Progenitor cell of endocrine pancreas (in vitro differentiated cells): Measurements from ENCODE around the gene RHBDL1. TPM values are rescaled to one million over a fixed set of nuclear protein-coding genes. Genes with fewer than 3 reads are reported as not detected.

Source experiments
- DNase-seq: peaks from one replicate; pipeline ENCODE4 v3.0.0; 2021; ENCODE audit warnings: low spot score; ENCODE audit not compliant: unreplicated experiment
- H3K27ac Mint-ChIP-seq: 2 replicates; pipeline ENCODE4 v1.8.0; 2021; ENCODE audit warnings: mild to moderate bottlenecking, moderate library complexity, mixed read lengths
- H3K27me3 Mint-ChIP-seq: 2 replicates; pipeline ENCODE4 v1.8.0; 2021; ENCODE audit warnings: mixed read lengths
- H3K36me3 Mint-ChIP-seq: 2 replicates; pipeline ENCODE4 v1.8.0; 2022; ENCODE audit warnings: mixed read lengths; ENCODE audit not compliant: insufficient read depth
- H3K4me1 Mint-ChIP-seq: 2 replicates; pipeline ENCODE4 v1.8.0; 2021; ENCODE audit warnings: low read depth, mixed read lengths
- H3K4me3 Mint-ChIP-seq: 2 replicates; pipeline ENCODE4 v1.8.0; 2021; ENCODE audit warnings: low read depth, mild to moderate bottlenecking, moderate library complexity, mixed read lengths
- H3K9me3 Mint-ChIP-seq: 2 replicates; pipeline ENCODE4 v1.8.0; 2021; ENCODE audit warnings: low read depth, mixed read lengths
- CTCF ChIP-seq: fragments of 200-600 bp; sonication (generic); IDR thresholded peaks from one replicate; pipeline ENCODE4 v1.5.0; 2021; ENCODE audit warnings: antibody characterized with exemption, mild to moderate bottlenecking; ENCODE audit not compliant: unreplicated experiment
- total RNA-seq: library from RNA; stranded (reverse); gene quantifications from 2 replicates; pipeline ENCODE4 v1.2.1, GENCODE V29; 2021

The RHBDL1 gene
- total RNA-seq, 1 donor from 2014 or later: 5.2 TPM

- no peak overlapping the region for H3K27ac Mint-ChIP-seq
- peaks cover under 1% of the 10 kb centered on the region for H3K36me3 Mint-ChIP-seq
- no peaks in the 10 kb centered on the region for H3K27me3 Mint-ChIP-seq
- H3K4me3 Mint-ChIP-seq: no peak overlapping the region
- DNase-seq: no peak
- TF ChIP-seq CTCF: no peak
- no peaks in the 10 kb centered on the region for H3K9me3 Mint-ChIP-seq
- no peaks in the 10 kb centered on the region for H3K4me1 Mint-ChIP-seq
These were observed 18.0 kb upstream of the RHBDL1 start for GRCh38 chr16:657487-657886.

- Mint-ChIP-seq H3K9me3 (no peaks in the 10 kb centered on the region), H3K27ac (no peak overlapping the region), H3K4me1 (no peaks in the 10 kb centered on the region), H3K36me3 (peaks cover 1% of the 10 kb centered on the region), H3K27me3 (no peaks in the 10 kb centered on the region), H3K4me3 (no peak overlapping the region)
- DNase-seq: no peak
- TF ChIP-seq CTCF: no peak
These were observed 16.5 kb upstream of the RHBDL1 start for GRCh38 chr16:658679-659571.

- Mint-ChIP-seq H3K27ac (no peak overlapping the region), H3K9me3 (no peaks in the 10 kb centered on the region), H3K27me3 (no peaks in the 10 kb centered on the region), H3K36me3 (peaks cover 1% of the 10 kb centered on the region), H3K4me3 (no peak overlapping the region), H3K4me1 (no peaks in the 10 kb centered on the region)
- TF ChIP-seq CTCF: no peak
- no peak for DNase-seq
These were observed 15.9 kb upstream of the RHBDL1 start for GRCh38 chr16:659618-660017.

GRCh38 chr16:660132-660458, 15.4 kb upstream of the RHBDL1 start:
- no peak overlapping the region for H3K4me3 Mint-ChIP-seq
- no peak for TF ChIP-seq CTCF
- H3K27ac Mint-ChIP-seq: no peak overlapping the region
- H3K4me1 Mint-ChIP-seq: no peaks in the 10 kb centered on the region
- DNase-seq: no peak
- H3K9me3 Mint-ChIP-seq: no peaks in the 10 kb centered on the region
- H3K36me3 Mint-ChIP-seq: peaks cover 1% of the 10 kb centered on the region
- H3K27me3 Mint-ChIP-seq: no peaks in the 10 kb centered on the region

GRCh38 chr16:660459-661183, 14.8 kb upstream of the RHBDL1 start:
- Mint-ChIP-seq H3K27me3 (no peaks in the 10 kb centered on the region), H3K27ac (no peak overlapping the region), H3K4me1 (no peaks in the 10 kb centered on the region), H3K4me3 (no peak overlapping the region), H3K36me3 (peaks cover 1% of the 10 kb centered on the region), H3K9me3 (no peaks in the 10 kb centered on the region)
- peak; percentile 57 for TF ChIP-seq CTCF
- DNase-seq: peak; percentile 51
